Right lobe of liver (tissue), 6 donors: ENCODE measurements around the gene AAMP. TPM values are rescaled to one million over a fixed set of nuclear protein-coding genes. Genes with fewer than 3 reads are reported as not detected.
A peak's percentile ranks its signal among the peaks of the same experiment; 100 is the strongest.
"Not testable (repeated sequence)": the region's sequence is repeated elsewhere in the genome, so short reads cannot be mapped to it uniquely, and the experiment has no call there.

Source experiments
- ATAC-seq, 4 donors: fragments of 200-7000 bp; cut with Tn5 transposase; one replicate each; pipeline ENCODE4 v1.9.1; 2020; ENCODE audit warnings: mild to moderate bottlenecking in 4 of 4, moderate library complexity in 4 of 4
- DNase-seq, 3 donors: peaks; one replicate each; pipeline ENCODE4 v3.0.0-alpha.2; 2020
- H3K27ac ChIP-seq, 3 donors: fragments of 200-600 bp; one replicate each; pipeline ENCODE4 v1.8.0; 2022
- H3K27me3 ChIP-seq, 2 donors: fragments of 200-600 bp; one replicate each; pipeline ENCODE4 v1.8.0; 2022
- H3K36me3 ChIP-seq, 4 donors: fragments of 200-600 bp; sonication (generic) in 1 of 4; one replicate each; pipeline versions ENCODE4 v1.5.1 to v1.8.0; 2017 to 2022; ENCODE audit warnings: control low read depth in 1 of 4
- H3K4me1 ChIP-seq, 4 donors: fragments of 200-600 bp; sonication (generic) in 1 of 4; one replicate each; pipeline versions ENCODE4 v1.5.1 to v1.8.0; 2017 to 2022; ENCODE audit warnings: control low read depth in 1 of 4
- H3K4me3 ChIP-seq, 3 donors: fragments of 200-600 bp; one replicate each; pipeline ENCODE4 v1.8.0; 2022
- H3K9me3 ChIP-seq, 4 donors: fragments of 200-600 bp; sonication (generic) in 1 of 4; one replicate each; pipeline versions ENCODE4 v1.5.1 to v1.8.0; 2017 to 2022; ENCODE audit warnings: control low read depth in 1 of 4
- POLR2A ChIP-seq: fragments of 450-650 bp; IDR thresholded peaks from one replicate; pipeline ENCODE4 v1.6.1; 2017; ENCODE audit warnings: antibody characterized with exemption, mild to moderate bottlenecking
- WGBS: methylation state at CpG from one replicate; pipeline ENCODE4 v1.1.6; 2018; ENCODE audit warnings: low coverage, low lambda C conversion rate; ENCODE audit not compliant: insufficient coverage; ENCODE audit errors: missing lambda C conversion rate; 5-methylcytosine and 5-hydroxymethylcytosine counted together
- intact Hi-C, 2 donors: fragments of 100-400 bp; cut with DNase I; formaldehyde crosslinking; loops; one replicate each; pipeline versions ENCODE4 v1.11.2 to v1.14.1; 2022
- total RNA-seq, 6 experiments: library from RNA; depleted of rRNA in 2 of 6; stranded (reverse); fragments of >200 nt in 2 of 6; fragmentation: NEBNext Ultra II Directional in 3 of 6; extraction: Animal tissue kit (Norgen Biotek cat#: 25700) in 3 of 6; gene quantifications; one replicate each; pipeline versions ENCODE4 v1.1.0 to v1.2.4, GENCODE V29; 2016 to 2023
- TF ChIP-seq, protein P1 (sequence below), 4 donors: fragments of 200-600 bp in 3 of 4; fragments of 450-650 bp in 1 of 4; IDR thresholded peaks; one replicate each; pipeline versions ENCODE4 v1.5.1 to v1.8.0; 2016 to 2022; ENCODE audit warnings: antibody characterized with exemption in 4 of 4, mild to moderate bottlenecking in 2 of 4
- donor health status: DM: no; HTN: yes; CAD: no.
- donor health status: DM: no; HTN: no; CAD: no.
- donor health status: DM: no; HTN: no; CAD: no.
- donor health status: DM: no; HTN: yes; CAD: no.
- donor health status: DM: no; HTN: yes; CAD: no.

Gene AAMP
- total RNA-seq, 6 experiments from 2014 or later, result 40.0 to 99.5 (median 45.2) TPM

GRCh38 chr2:218315397-218315796, 45.5 kb upstream of the AAMP start:
- Histone ChIP-seq H3K27ac (no peak overlapping the region), H3K9me3 (no peaks in the 10 kb centered on the region), H3K36me3 (no peaks in the 10 kb centered on the region), H3K4me3 (no peak overlapping the region), H3K27me3 (no peaks in the 10 kb centered on the region), H3K4me1 (peaks cover 0 to 38% (median 15%) of the 10 kb centered on the region in 4 donors)
- ATAC-seq (no peak), DNase-seq (no peak)
- intact Hi-C loops, result no loop called here
- TF ChIP-seq, protein P1, sequence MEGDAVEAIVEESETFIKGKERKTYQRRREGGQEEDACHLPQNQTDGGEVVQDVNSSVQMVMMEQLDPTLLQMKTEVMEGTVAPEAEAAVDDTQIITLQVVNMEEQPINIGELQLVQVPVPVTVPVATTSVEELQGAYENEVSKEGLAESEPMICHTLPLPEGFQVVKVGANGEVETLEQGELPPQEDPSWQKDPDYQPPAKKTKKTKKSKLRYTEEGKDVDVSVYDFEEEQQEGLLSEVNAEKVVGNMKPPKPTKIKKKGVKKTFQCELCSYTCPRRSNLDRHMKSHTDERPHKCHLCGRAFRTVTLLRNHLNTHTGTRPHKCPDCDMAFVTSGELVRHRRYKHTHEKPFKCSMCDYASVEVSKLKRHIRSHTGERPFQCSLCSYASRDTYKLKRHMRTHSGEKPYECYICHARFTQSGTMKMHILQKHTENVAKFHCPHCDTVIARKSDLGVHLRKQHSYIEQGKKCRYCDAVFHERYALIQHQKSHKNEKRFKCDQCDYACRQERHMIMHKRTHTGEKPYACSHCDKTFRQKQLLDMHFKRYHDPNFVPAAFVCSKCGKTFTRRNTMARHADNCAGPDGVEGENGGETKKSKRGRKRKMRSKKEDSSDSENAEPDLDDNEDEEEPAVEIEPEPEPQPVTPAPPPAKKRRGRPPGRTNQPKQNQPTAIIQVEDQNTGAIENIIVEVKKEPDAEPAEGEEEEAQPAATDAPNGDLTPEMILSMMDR (IDR thresholded peaks at IDR 0.05), result no peak
- TF ChIP-seq POLR2A, result no peak
- 86% methylated on average over 8 of the region's 8 CpGs for WGBS

DNA sequence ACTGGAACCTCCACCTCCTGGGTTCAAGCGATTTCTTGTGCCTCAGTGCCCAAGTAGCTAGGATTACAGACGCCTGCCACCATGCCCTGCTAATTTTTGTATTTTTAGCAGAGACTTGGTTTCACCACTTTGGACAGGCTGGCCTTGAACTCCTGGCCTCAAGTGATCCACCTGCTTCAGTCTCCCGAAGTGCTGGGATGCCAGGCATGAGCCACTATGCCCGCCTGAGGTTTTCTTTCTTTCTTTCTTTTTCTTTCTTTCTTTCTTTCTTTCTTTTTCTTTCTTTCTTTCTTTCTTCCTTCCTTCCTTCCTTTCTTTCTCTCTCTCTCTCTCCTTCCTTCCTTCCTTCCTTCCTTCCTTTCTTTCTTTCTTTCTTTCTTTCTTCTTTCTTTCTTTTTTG, 44.8 kb upstream of the AAMP start:
- peaks cover 0 to 38% (median 15%) of the 10 kb centered on the region in 4 donors for H3K4me1 ChIP-seq
- H3K36me3 ChIP-seq, H3K4me3 ChIP-seq, H3K9me3 ChIP-seq, intact Hi-C loops, DNase-seq, H3K27me3 ChIP-seq, ATAC-seq: not testable (repeated sequence)
- WGBS, result 84% methylated on average over 4 of the region's 4 CpGs
- H3K27ac ChIP-seq, result peak overlapping the region in 1 of 3 donors; percentile 85

- Histone ChIP-seq H3K9me3 (no peaks in the 10 kb centered on the region), H3K4me3 (no peak overlapping the region), H3K36me3 (no peaks in the 10 kb centered on the region), H3K27me3 (no peaks in the 10 kb centered on the region), H3K27ac (peak overlapping the region; percentile 40 to 85 (median 62)), H3K4me1 (peaks cover 0 to 38% (median 15%) of the 10 kb centered on the region in 4 donors)
- 22% methylated on average over 1 of the region's 1 CpG for WGBS
- intact Hi-C loops, result no loop called here
- TF ChIP-seq POLR2A, result no peak
- TF ChIP-seq, protein P1 (IDR thresholded peaks at IDR 0.05), result no peak
- ATAC-seq (peak; percentile 38 to 75 (median 50)), DNase-seq (no peak)
Measured at GRCh38 chr2:218313356-218313755, 43.4 kb upstream of the AAMP start.

DNA sequence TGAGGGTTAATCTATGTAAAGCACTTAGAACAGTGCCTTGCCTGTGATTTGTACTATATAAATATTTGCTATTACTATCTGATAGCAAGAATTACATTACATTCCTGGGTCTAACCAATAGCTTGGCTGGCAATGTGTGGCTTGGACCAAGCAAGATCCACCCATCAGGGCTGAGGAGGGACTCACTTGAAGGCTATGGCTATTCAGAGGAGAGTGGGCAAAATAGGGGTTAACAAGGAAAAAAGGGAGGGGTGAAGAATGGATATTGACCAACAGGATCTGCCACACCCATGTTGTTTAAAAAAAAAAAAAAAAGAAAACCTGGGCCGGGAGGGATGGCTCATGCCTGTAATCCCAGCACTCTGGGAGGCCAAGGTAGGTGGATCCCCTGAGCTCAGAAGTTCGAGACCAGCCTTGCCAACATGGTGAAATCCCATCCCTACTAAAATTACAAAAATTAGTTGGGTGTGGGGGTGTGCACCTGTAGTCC, 42.4 kb upstream of the AAMP start:
- TF ChIP-seq, protein P1 (IDR thresholded peaks at IDR 0.05), result no peak
- TF ChIP-seq POLR2A, result no peak
- peak; percentile 59 to 81 (median 70) for ATAC-seq

DNA sequence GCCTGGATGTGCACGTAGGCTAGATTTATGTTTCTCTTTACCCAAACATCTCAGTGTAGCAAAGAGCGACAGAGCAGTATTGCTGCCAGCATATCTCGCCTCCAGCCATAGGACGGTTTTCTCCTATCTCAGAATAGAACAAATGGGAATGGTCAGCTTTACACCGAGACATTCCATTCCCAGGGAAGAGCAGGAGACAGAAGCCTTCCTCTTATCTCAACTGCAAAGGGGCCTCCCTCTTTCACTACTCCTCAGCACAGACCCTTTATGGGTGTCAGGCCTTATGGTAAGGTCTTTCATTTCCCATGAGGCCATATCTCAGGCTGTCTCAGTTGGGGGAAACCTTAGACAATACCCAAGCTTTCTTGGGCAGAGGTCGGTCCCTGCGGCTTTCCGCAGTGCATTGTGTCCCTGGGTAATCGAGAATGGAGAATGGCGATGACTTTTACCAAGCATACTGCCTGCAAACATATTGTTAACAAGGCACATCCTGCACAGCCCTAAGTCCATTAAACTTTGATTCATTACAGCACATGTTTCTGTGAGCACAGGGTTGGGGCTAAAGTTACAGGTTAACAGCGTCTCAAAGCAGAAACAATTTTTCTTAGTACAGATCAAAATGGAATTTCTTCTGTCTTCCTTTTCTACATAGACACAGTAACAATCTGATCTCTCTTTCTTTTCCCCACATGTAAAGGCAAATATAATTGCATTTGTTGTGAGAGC, 41.8 kb upstream of the AAMP start:
- WGBS, result 66% methylated on average over 5 of the region's 11 CpGs
- intact Hi-C loops, H3K4me3 ChIP-seq, H3K9me3 ChIP-seq, DNase-seq, H3K27me3 ChIP-seq, H3K36me3 ChIP-seq: not testable (repeated sequence)
- H3K4me1 ChIP-seq, result peaks cover 0 to 38% (median 15%) of the 10 kb centered on the region in 4 donors
- peak in 2 of 4 donors; percentile 18 to 43 for ATAC-seq
- peak overlapping the region in 2 of 3 donors; percentile 45 to 85 for H3K27ac ChIP-seq

More for the DNA sequence above, 42.4 kb upstream of the AAMP start:
- DNase-seq, result no peak
- H3K9me3 ChIP-seq, result no peaks in the 10 kb centered on the region
- intact Hi-C loops, result no loop called here
- peaks cover 0 to 38% (median 15%) of the 10 kb centered on the region in 4 donors for H3K4me1 ChIP-seq
- no peak overlapping the region for H3K4me3 ChIP-seq
- WGBS, result 24% methylated on average over 2 of the region's 2 CpGs
- no peaks in the 10 kb centered on the region for H3K27me3 ChIP-seq
- H3K27ac ChIP-seq, result peak overlapping the region; percentile 40 to 85 (median 62)
- no peaks in the 10 kb centered on the region for H3K36me3 ChIP-seq
